A549 (cell line): ENCODE data around the gene PGPEP1. TPM values are rescaled to one million over a fixed set of nuclear protein-coding genes. Genes with fewer than 3 reads are reported as not detected.
A peak's percentile ranks its signal among the peaks of the same experiment; 100 is the strongest.

Source experiments
- ATAC-seq, 2 experiments: fragments of 200-7000 bp in 1 of 2; fragments of >200 bp in 1 of 2; cut with Nextera tagmentation in 1 of 2; cut with Tn5 transposase in 1 of 2; 3 replicates each; pipeline versions ENCODE4 v1.8.0 to v1.9.1; 2018 to 2020; ENCODE audit warnings: mild to moderate bottlenecking in 1 of 2, moderate library complexity in 1 of 2
- CTCF ChIA-PET: fragments of 300-600 bp; sonication (Branson Sonifier 250); formaldehyde crosslinking; extraction: SDS; loops from one replicate; lab custom pipeline; 2021; ENCODE audit warnings: antibody characterized with exemption, inconsistent platforms; lab: Yijun Ruan, JAX
- POLR2A ChIA-PET: fragments of 350-600 bp; formaldehyde crosslinking; extraction: SDS; loops from one replicate; lab custom pipeline; 2021; ENCODE audit warnings: antibody characterized with exemption, inconsistent platforms; lab: Yijun Ruan, JAX
- DNase-seq, 2 experiments: peaks; one replicate each; pipeline versions ENCODE4 v3.0.0 to v3.0.0-alpha.2; 2011 to 2016; ENCODE audit warnings: low read depth in 1 of 2, low spot score in 1 of 2
- FAIRE-seq: peaks from 2 replicates; lab custom pipeline; 2011; peaks lifted over from hg19 to GRCh38; lab: Jason Lieb, UNC
- H3K27ac ChIP-seq, 2 experiments: fragments of >200 bp; sonication (Bioruptor Twin); formaldehyde crosslinking; 3 replicates each; pipeline ENCODE4 v1.5.1; 2016 to 2017
- H3K4me1 ChIP-seq: fragments of >200 bp; sonication (Bioruptor Twin); formaldehyde crosslinking; 3 replicates; pipeline ENCODE4 v1.6.1; 2016
- H3K4me2 ChIP-seq: fragments of >200 bp; sonication (Bioruptor Twin); formaldehyde crosslinking; 3 replicates; pipeline ENCODE4 v1.6.1; 2016
- H3K4me3 ChIP-seq: fragments of >200 bp; sonication (Bioruptor Twin); formaldehyde crosslinking; 3 replicates; pipeline ENCODE4 v1.5.1; 2016
- H3K9me3 ChIP-seq: fragments of >200 bp; sonication (Bioruptor Twin); formaldehyde crosslinking; 3 replicates; pipeline ENCODE4 v1.6.1; 2016
- BHLHE40 ChIP-seq: IDR thresholded peaks from 2 replicates; pipeline ENCODE4 v1.6.1; 2012; ENCODE audit warnings: low read depth, low read length, inconsistent platforms
- CBX2 ChIP-seq: fragments of 200-600 bp; sonication (generic); IDR thresholded peaks from 2 replicates; pipeline ENCODE4 v1.6.1; 2016; ENCODE audit warnings: low read depth, mild to moderate bottlenecking, borderline replicate concordance
- CEBPB ChIP-seq, 2 experiments: fragments of >200 bp in 1 of 2; sonication (Bioruptor Twin) in 1 of 2; formaldehyde crosslinking in 1 of 2; IDR thresholded peaks; 2 replicates each; pipeline ENCODE4 v1.6.1; 2012 to 2016
- CHD2 ChIP-seq: fragments of 150-350 bp; IDR thresholded peaks from 2 replicates; pipeline ENCODE4 v1.6.1; 2014; ENCODE audit warnings: low read length; ENCODE audit not compliant: partially characterized antibody
- CHD4 ChIP-seq: fragments of 200-600 bp; sonication (generic); IDR thresholded peaks from 2 replicates; pipeline ENCODE4 v1.6.1; 2016; ENCODE audit warnings: antibody characterized with exemption, mild to moderate bottlenecking, borderline replicate concordance
- EHF ChIP-seq: fragments of 250-450 bp; sonication (Bioruptor Pico); IDR thresholded peaks from 2 replicates; pipeline ENCODE4 v1.5.0; 2020; ENCODE audit warnings: mild to moderate bottlenecking
- EP300 ChIP-seq, 2 experiments: fragments of >200 bp; sonication (Bioruptor Twin); formaldehyde crosslinking; IDR thresholded peaks; 2 replicates in 1 of 2; 3 replicates in 1 of 2; pipeline ENCODE4 v1.6.1; 2016 to 2017
- ESRRA ChIP-seq: fragments of 150-350 bp; IDR thresholded peaks from 2 replicates; pipeline ENCODE4 v1.6.1; 2014; ENCODE audit warnings: mild to moderate bottlenecking, low read length, borderline replicate concordance
- FOSB ChIP-seq: fragments of 250-450 bp; sonication (Bioruptor Pico); IDR thresholded peaks from 2 replicates; pipeline ENCODE4 v1.5.0; 2020; ENCODE audit warnings: mild to moderate bottlenecking, moderate library complexity
- FOSL2 ChIP-seq, 2 experiments: fragments of 450-650 bp in 1 of 2; fragments of >200 bp in 1 of 2; sonication (Bioruptor Twin) in 1 of 2; formaldehyde crosslinking; IDR thresholded peaks; 2 replicates each; pipeline versions ENCODE4 v1.5.0 to v1.6.1; 2016 to 2020; ENCODE audit warnings: mild to moderate bottlenecking in 1 of 2, moderate library complexity in 1 of 2
- GATA3 ChIP-seq: IDR thresholded peaks from 2 replicates; pipeline ENCODE4 v1.6.1; 2012; ENCODE audit warnings: borderline replicate concordance
- HEYL ChIP-seq: fragments of 250-450 bp; sonication (Bioruptor Pico); IDR thresholded peaks from 2 replicates; pipeline ENCODE4 v1.8.0; 2021; ENCODE audit warnings: mild to moderate bottlenecking, moderate library complexity
- HOXB5 ChIP-seq: fragments of 250-450 bp; sonication (Bioruptor Pico); IDR thresholded peaks from 2 replicates; pipeline ENCODE4 v1.5.0; 2020; ENCODE audit warnings: mild to moderate bottlenecking, moderate library complexity
- JUN ChIP-seq, 2 experiments: fragments of >200 bp; sonication (Bioruptor Twin); formaldehyde crosslinking; IDR thresholded peaks; 2 replicates in 1 of 2; 3 replicates in 1 of 2; pipeline ENCODE4 v1.6.1; 2016 to 2017
- KDM1A ChIP-seq: fragments of 200-600 bp; sonication (generic); IDR thresholded peaks from 2 replicates; pipeline ENCODE4 v1.6.1; 2016; ENCODE audit warnings: low read depth, mild to moderate bottlenecking
- KDM5A ChIP-seq: fragments of 200-600 bp; sonication (generic); IDR thresholded peaks from 2 replicates; pipeline ENCODE4 v1.6.1; 2016; ENCODE audit warnings: antibody characterized with exemption, mild to moderate bottlenecking
- MAZ ChIP-seq: fragments of 150-350 bp; IDR thresholded peaks from 2 replicates; pipeline ENCODE4 v1.6.1; 2014; ENCODE audit warnings: antibody characterized with exemption, low read depth, low read length, borderline replicate concordance
- PHF8 ChIP-seq: fragments of 200-600 bp; sonication (generic); IDR thresholded peaks from 2 replicates; pipeline ENCODE4 v1.6.1; 2016; ENCODE audit warnings: low read depth, mild to moderate bottlenecking, antibody characterized with exemption, moderate library complexity, borderline replicate concordance
- RAD21 ChIP-seq, 2 experiments: fragments of >200 bp in 1 of 2; sonication (Bioruptor Twin) in 1 of 2; formaldehyde crosslinking in 1 of 2; IDR thresholded peaks in 1 of 2; conservative IDR thresholded peaks in 1 of 2; 2 replicates in 1 of 2; 3 replicates in 1 of 2; pipeline ENCODE4 v1.6.1; 2012 to 2018; ENCODE audit warnings: inconsistent platforms in 1 of 2
- RFX5 ChIP-seq: fragments of 450-650 bp; IDR thresholded peaks from 2 replicates; pipeline ENCODE4 v1.7.1; 2014; ENCODE audit warnings: antibody characterized with exemption, mild to moderate bottlenecking, moderate library complexity
- SMC3 ChIP-seq: fragments of >200 bp; sonication (Bioruptor Twin); formaldehyde crosslinking; IDR thresholded peaks from 3 replicates; pipeline ENCODE4 v1.6.1; 2018; ENCODE audit warnings: inconsistent platforms
- SREBF2 ChIP-seq: fragments of 450-650 bp; IDR thresholded peaks from 2 replicates; pipeline ENCODE4 v1.6.1; 2014; ENCODE audit warnings: mild to moderate bottlenecking, moderate library complexity
- TFCP2L1 ChIP-seq: fragments of 250-450 bp; sonication (Bioruptor Pico); IDR thresholded peaks from 2 replicates; pipeline ENCODE4 v1.5.0; 2021; ENCODE audit warnings: mild to moderate bottlenecking
- TP53 ChIP-seq: fragments of 250-450 bp; sonication (Bioruptor Pico); IDR thresholded peaks from 2 replicates; pipeline ENCODE4 v1.5.0; 2021; ENCODE audit warnings: mild to moderate bottlenecking, moderate library complexity
- ZSCAN20 ChIP-seq: fragments of 250-450 bp; sonication (Bioruptor Pico); IDR thresholded peaks from 2 replicates; pipeline ENCODE4 v1.8.0; 2022; ENCODE audit warnings: mild to moderate bottlenecking, moderate library complexity
- WGBS: methylation state at CpG from one replicate; pipeline ENCODE4 v1.1.6; 2017; ENCODE audit errors: missing lambda C conversion rate; 5-methylcytosine and 5-hydroxymethylcytosine counted together
- polyA plus RNA-seq, 4 experiments: library from polyadenylated mRNA; depleted of rRNA in 3 of 4; stranded (reverse); fragments of >200 nt; fragmentation: RNase III in 1 of 4; extraction: RNeasy Plus Mini Kit Qiagen cat#74134 plus additional on column Dnase treatment in 1 of 4; gene quantifications; 2 replicates in 3 of 4; 3 replicates in 1 of 4; pipeline ENCODE4 v1.2.3, GENCODE V29; 2011 to 2017
- TF ChIP-seq, protein P1 (sequence below): fragments of 450-650 bp; IDR thresholded peaks from 2 replicates; pipeline ENCODE4 v1.6.1; 2014; ENCODE audit warnings: antibody characterized with exemption
- TF ChIP-seq, protein P2 (sequence below): fragments of >200 bp; sonication (Bioruptor Twin); formaldehyde crosslinking; IDR thresholded peaks from 2 replicates; pipeline ENCODE4 v1.6.1; 2016
- TF ChIP-seq, protein P3 (sequence below): fragments of 250-450 bp; sonication (Bioruptor Pico); IDR thresholded peaks from 2 replicates; pipeline ENCODE4 v1.5.0; 2020; ENCODE audit warnings: low read depth, mild to moderate bottlenecking, moderate library complexity
- TF ChIP-seq, protein P4 (sequence below): IDR thresholded peaks from 2 replicates; pipeline ENCODE4 v1.6.1; 2012; ENCODE audit warnings: low read depth, borderline replicate concordance
- TF ChIP-seq, protein P5 (sequence below): IDR thresholded peaks from 2 replicates; pipeline ENCODE4 v1.6.1; 2012
- TF ChIP-seq, protein P6 (sequence below): fragments of 150-350 bp; IDR thresholded peaks from 2 replicates; pipeline ENCODE4 v1.6.1; 2014; ENCODE audit warnings: low read depth, mild to moderate bottlenecking, low read length

Gene PGPEP1
- polyA plus RNA-seq, 2 of the 4 experiments (the other 2 are of a cell fraction): 5.3 to 7.1 TPM

DNA sequence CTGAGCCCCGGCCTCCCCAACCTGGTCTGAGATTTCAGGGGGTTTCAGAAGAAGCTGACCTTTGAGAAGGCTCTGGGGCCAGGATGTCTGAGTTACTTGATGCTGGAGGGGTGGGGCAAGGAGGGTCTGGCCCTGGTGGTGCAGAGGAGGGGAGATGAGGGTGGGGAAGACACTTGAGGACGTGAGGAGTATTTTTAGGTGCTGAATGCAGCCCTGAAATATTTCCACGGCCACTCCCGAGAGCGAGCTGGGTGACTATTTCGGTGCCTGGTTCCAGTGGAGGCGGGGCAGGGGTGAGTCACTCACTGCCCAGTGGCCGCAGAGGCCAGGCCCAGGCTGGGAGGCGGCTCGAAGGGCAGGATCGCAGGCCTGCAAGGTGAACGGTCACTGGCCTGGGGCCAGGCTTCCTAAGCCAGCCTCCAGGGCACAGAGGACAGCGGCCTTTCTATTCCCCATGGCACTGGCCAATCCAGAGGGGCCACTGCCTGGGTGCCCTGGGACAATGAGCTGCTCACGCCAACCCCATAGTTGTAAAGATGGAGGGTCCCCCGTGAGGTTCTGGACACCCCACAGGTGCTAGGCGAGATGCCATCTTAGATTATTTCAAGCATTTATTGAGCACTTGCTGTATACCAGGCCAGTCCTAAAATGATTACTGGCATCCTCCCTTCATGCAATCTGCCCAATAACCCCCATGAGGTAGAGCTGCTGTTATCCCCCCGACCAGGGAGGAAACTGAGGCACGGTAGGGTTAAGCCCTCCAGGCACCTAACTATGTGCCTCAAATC lies 39.3 kb upstream of the PGPEP1 start:
- TF ChIP-seq FOSL2 (IDR thresholded peaks at IDR 0.05) (peak; percentile 45; the same call in 1 of the 2 replicates), FOSL2 (CRISPR knock-in tag; IDR thresholded peaks at IDR 0.05) (peak; percentile 97), ZSCAN20 (CRISPR knock-in tag) (no peak), SREBF2 (no peak), HOXB5 (CRISPR knock-in tag) (no peak), RFX5 (no peak), EP300 (IDR thresholded peaks at IDR 0.05) (no peak), JUN (IDR thresholded peaks at IDR 0.05) (0 out of 5 replicates have a peak, but pooled peaks of 1 of the 2 experiments have one; percentile 37), CHD2 (no peak), GATA3 (peak; percentile 35; the same call in 1 of the 2 replicates)
- TF ChIP-seq, protein P1, sequence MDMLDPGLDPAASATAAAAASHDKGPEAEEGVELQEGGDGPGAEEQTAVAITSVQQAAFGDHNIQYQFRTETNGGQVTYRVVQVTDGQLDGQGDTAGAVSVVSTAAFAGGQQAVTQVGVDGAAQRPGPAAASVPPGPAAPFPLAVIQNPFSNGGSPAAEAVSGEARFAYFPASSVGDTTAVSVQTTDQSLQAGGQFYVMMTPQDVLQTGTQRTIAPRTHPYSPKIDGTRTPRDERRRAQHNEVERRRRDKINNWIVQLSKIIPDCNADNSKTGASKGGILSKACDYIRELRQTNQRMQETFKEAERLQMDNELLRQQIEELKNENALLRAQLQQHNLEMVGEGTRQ: no peak
- TF ChIP-seq, protein P2, sequence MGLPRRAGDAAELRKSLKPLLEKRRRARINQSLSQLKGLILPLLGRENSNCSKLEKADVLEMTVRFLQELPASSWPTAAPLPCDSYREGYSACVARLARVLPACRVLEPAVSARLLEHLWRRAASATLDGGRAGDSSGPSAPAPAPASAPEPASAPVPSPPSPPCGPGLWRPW: no peak
- TF ChIP-seq, protein P3, sequence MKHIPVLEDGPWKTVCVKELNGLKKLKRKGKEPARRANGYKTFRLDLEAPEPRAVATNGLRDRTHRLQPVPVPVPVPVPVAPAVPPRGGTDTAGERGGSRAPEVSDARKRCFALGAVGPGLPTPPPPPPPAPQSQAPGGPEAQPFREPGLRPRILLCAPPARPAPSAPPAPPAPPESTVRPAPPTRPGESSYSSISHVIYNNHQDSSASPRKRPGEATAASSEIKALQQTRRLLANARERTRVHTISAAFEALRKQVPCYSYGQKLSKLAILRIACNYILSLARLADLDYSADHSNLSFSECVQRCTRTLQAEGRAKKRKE (CRISPR knock-in tag): no peak
- TF ChIP-seq, protein P4, sequence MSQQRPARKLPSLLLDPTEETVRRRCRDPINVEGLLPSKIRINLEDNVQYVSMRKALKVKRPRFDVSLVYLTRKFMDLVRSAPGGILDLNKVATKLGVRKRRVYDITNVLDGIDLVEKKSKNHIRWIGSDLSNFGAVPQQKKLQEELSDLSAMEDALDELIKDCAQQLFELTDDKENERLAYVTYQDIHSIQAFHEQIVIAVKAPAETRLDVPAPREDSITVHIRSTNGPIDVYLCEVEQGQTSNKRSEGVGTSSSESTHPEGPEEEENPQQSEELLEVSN: no peak
- TF ChIP-seq, protein P5, sequence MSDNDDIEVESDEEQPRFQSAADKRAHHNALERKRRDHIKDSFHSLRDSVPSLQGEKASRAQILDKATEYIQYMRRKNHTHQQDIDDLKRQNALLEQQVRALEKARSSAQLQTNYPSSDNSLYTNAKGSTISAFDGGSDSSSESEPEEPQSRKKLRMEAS: peak; percentile 34; the same call in 1 of the 2 replicates
- FAIRE-seq: no peak
- H3K4me3 ChIP-seq: no peak overlapping the region
- WGBS: 15% methylated on average over 14 of the region's 18 CpGs
- DNase-seq: peak in 1 of 2 experiments; percentile 88
- H3K9me3 ChIP-seq: no peaks in the 10 kb centered on the region
- ChIA-PET CTCF (interaction anchor here (0.6 to 3.3 kb wide), 6 partner anchors 12 to 820 kb away, joined by 3 to 23 read pairs (median 6); partner anchors contain the start of gene JUND), POLR2A (interaction anchor here (2.0 to 5.5 kb wide), 3 partner anchors 9 to 22 kb away, joined by 9 to 123 read pairs (median 51); partner anchors contain the start of genes JUND and LSM4)
- H3K4me2 ChIP-seq: peak overlapping the region; percentile 47
- peak overlapping the region; percentile 99 to 100 for H3K27ac ChIP-seq
- H3K4me1 ChIP-seq: peaks cover 65% of the 10 kb centered on the region
- peak; percentile 67 to 75 for ATAC-seq

DNA sequence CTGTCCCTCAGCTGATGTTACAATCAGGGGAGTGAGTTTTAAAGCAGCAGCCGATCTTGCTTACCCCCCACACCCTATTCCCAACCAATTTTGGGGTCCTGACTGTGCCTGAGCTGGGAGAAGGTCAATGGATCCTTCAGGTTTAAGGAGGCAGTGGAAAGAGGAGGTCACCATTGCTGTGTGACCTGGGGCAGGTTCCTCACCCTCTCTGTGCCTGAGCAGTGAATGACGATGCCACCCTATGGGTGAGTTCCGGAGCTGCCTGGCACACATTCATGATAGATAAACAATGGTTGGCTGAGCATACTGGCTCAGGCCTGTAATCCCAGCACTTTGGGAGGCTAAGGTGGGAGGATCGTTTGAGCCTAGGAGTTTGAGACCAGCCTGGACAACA lies 38.7 kb upstream of the PGPEP1 start:
- H3K9me3 ChIP-seq: no peaks in the 10 kb centered on the region
- H3K27ac ChIP-seq: peak overlapping the region; percentile 99 to 100
- ChIA-PET POLR2A (interaction anchor here (0.7 to 5.5 kb wide), 4 partner anchors 9 to 21 kb away, joined by 3 to 123 read pairs (median 30); partner anchors contain the start of genes JUND and LSM4), CTCF (interaction anchor here (1.1 to 3.3 kb wide), 7 partner anchors 11 to 37 kb away, joined by 3 to 23 read pairs (median 5); partner anchors contain the start of genes IQCN, JUND and LSM4)
- DNase-seq (no peak), ATAC-seq (no peak), FAIRE-seq (no peak)
- H3K4me3 ChIP-seq: no peak overlapping the region
- peak overlapping the region; percentile 47 for H3K4me2 ChIP-seq
- 78% methylated on average over 3 of the region's 4 CpGs for whole genome bisulfite sequencing
- peaks cover 65% of the 10 kb centered on the region for H3K4me1 ChIP-seq
- no peak for TF ChIP-seq CEBPB (IDR thresholded peaks at IDR 0.05)
- TF ChIP-seq TP53: no peak
- no peak for TF ChIP-seq TFCP2L1 (CRISPR knock-in tag)
- TF ChIP-seq KDM1A: peak; percentile 63; the same call in 1 of the 2 replicates
- TF ChIP-seq RAD21 (conservative IDR thresholded peaks at IDR 0.05 in 1 of 2, IDR thresholded peaks at IDR 0.05 in 1 of 2): no peak
- TF ChIP-seq CHD4: peak; percentile 41; the same call in 1 of the 2 replicates
- TF ChIP-seq, protein P6, sequence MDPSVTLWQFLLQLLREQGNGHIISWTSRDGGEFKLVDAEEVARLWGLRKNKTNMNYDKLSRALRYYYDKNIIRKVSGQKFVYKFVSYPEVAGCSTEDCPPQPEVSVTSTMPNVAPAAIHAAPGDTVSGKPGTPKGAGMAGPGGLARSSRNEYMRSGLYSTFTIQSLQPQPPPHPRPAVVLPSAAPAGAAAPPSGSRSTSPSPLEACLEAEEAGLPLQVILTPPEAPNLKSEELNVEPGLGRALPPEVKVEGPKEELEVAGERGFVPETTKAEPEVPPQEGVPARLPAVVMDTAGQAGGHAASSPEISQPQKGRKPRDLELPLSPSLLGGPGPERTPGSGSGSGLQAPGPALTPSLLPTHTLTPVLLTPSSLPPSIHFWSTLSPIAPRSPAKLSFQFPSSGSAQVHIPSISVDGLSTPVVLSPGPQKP: no peak
- no peak for TF ChIP-seq EHF (CRISPR knock-in tag)
- TF ChIP-seq, protein P2: no peak
- TF ChIP-seq SMC3: no peak
- no peak for TF ChIP-seq BHLHE40
- TF ChIP-seq CBX2: no peak
- TF ChIP-seq, protein P5: no peak
- no peak for TF ChIP-seq FOSL2 (IDR thresholded peaks at IDR 0.05)
- no peak for TF ChIP-seq FOSL2 (CRISPR knock-in tag; IDR thresholded peaks at IDR 0.05)
- no peak for TF ChIP-seq HEYL (CRISPR knock-in tag)
- no peak for TF ChIP-seq ESRRA
- TF ChIP-seq FOSB: no peak
- TF ChIP-seq MAZ: no peak
- no peak for TF ChIP-seq KDM5A
- TF ChIP-seq JUN (IDR thresholded peaks at IDR 0.05): no peak
- no peak for TF ChIP-seq PHF8
